Activated T-cell treated with anti-CD3 and anti-CD28 coated beads, Interleukin-2, amount 50 U/mL, for 24 hours (primary cell): ENCODE data around the gene ZFHX3.
"Not testable (repeated sequence)": the region's sequence is repeated elsewhere in the genome, so short reads cannot be mapped to it uniquely, and the experiment has no call there.

Experiments used
- DNase-seq: peaks from one replicate; pipeline ENCODE4 v3.0.0-alpha.2; 2020
- H3K27ac Mint-ChIP-seq: 2 replicates; pipeline ENCODE4 v1.8.0; 2020; ENCODE audit warnings: mild to moderate bottlenecking, mixed read lengths
- H3K27me3 Mint-ChIP-seq: 2 replicates; pipeline ENCODE4 v1.8.0; 2020; ENCODE audit warnings: mixed read lengths
- H3K36me3 Mint-ChIP-seq: 2 replicates; pipeline ENCODE4 v1.8.0; 2020; ENCODE audit warnings: low read depth, mixed read lengths
- H3K4me1 Mint-ChIP-seq: 2 replicates; pipeline ENCODE4 v1.8.0; 2020; ENCODE audit warnings: low read depth, mixed read lengths
- H3K4me3 Mint-ChIP-seq: 2 replicates; pipeline ENCODE4 v1.8.0; 2020; ENCODE audit warnings: mild to moderate bottlenecking, moderate library complexity, mixed read lengths
- H3K9me3 Mint-ChIP-seq: 2 replicates; pipeline ENCODE4 v1.8.0; 2020; ENCODE audit warnings: mixed read lengths

The ZFHX3 gene, protein sequence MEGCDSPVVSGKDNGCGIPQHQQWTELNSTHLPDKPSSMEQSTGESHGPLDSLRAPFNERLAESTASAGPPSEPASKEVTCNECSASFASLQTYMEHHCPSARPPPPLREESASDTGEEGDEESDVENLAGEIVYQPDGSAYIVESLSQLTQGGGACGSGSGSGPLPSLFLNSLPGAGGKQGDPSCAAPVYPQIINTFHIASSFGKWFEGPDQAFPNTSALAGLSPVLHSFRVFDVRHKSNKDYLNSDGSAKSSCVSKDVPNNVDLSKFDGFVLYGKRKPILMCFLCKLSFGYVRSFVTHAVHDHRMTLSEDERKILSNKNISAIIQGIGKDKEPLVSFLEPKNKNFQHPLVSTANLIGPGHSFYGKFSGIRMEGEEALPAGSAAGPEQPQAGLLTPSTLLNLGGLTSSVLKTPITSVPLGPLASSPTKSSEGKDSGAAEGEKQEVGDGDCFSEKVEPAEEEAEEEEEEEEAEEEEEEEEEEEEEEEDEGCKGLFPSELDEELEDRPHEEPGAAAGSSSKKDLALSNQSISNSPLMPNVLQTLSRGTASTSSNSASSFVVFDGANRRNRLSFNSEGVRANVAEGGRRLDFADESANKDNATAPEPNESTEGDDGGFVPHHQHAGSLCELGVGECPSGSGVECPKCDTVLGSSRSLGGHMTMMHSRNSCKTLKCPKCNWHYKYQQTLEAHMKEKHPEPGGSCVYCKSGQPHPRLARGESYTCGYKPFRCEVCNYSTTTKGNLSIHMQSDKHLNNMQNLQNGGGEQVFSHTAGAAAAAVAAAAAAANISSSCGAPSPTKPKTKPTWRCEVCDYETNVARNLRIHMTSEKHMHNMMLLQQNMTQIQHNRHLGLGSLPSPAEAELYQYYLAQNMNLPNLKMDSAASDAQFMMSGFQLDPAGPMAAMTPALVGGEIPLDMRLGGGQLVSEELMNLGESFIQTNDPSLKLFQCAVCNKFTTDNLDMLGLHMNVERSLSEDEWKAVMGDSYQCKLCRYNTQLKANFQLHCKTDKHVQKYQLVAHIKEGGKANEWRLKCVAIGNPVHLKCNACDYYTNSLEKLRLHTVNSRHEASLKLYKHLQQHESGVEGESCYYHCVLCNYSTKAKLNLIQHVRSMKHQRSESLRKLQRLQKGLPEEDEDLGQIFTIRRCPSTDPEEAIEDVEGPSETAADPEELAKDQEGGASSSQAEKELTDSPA (N-terminal part only)

DNA sequence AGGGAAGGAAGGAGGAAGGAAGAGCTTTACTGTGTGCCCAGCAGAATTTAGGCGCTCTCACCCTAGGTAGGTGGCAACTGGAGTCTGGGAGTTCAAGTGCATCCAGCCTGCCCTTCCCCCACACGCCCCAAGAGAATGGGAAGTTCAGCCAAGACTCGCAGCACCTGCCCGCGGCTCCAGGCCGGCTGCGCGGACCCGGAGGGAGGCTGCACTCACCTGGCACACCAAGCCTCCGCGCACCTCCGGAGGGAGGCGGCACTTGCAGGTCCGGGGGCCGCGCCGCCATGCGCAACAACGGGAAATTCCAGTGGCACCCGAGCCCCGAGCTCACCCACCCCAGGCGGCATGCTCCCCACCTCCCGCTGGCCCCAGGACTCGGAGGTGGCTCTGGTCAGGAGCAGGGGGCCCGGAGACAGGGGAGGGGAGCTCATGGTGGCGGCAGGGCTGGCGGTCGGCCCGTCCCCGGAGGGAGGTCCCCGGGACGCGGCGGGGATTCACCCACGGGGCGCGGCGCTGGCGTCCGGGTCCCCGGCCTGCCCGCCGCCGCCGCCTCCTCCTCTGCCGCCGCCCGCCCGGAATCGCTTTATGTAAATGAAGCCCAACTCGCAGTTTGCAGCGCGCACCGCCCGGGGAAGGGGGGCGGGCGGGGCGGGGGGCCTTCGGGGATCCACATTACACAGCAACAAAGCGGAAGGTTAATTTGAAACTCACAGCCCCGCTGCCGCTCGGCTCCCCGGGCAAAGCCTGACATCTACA lies at the start of gene ZFHX3:
TSS of gene ZFHX3 (minus strand) at position 593 of the 756 bp plus-strand sequence. CDS start 87,983 bp downstream, outside the sequence.
- no peak for DNase-seq
- no peak within 1 kb of the TSS for H3K27ac Mint-ChIP-seq
- no peaks in the 10 kb centered on the region for H3K36me3 Mint-ChIP-seq
- H3K4me1 Mint-ChIP-seq: peaks cover 4% of the 10 kb centered on the region
- peak within 1 kb of the TSS; percentile 22 for H3K4me3 Mint-ChIP-seq
- H3K27me3 Mint-ChIP-seq: peaks cover 48% of the 10 kb centered on the region
- no peaks in the 10 kb centered on the region for H3K9me3 Mint-ChIP-seq

DNA sequence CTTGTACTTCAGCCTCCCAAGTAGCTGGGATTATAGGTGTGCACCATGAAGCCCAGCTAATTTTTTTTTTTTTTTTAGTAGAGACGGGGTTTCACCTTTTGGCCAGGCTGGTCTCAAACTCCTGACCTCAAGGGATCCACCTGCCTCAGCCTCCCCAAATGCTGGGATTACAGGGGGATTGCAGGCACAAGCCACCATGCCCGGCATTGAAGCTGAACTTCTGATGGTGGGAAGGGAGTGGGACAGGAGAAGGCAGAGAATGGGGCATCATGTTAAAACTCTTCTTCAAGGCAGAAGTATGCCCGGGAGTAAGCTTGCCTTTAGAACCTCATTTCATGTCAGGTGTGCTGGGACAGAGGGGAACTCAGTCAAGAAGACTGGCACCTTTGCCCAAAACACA lies 48.6 kb upstream of the ZFHX3 start:
- Mint-ChIP-seq H3K4me3 (no peak overlapping the region), H3K9me3 (no peaks in the 10 kb centered on the region), H3K4me1 (no peaks in the 10 kb centered on the region), H3K36me3 (no peaks in the 10 kb centered on the region), H3K27ac (no peak overlapping the region), H3K27me3 (no peaks in the 10 kb centered on the region)
- DNase-seq: no peak

DNA sequence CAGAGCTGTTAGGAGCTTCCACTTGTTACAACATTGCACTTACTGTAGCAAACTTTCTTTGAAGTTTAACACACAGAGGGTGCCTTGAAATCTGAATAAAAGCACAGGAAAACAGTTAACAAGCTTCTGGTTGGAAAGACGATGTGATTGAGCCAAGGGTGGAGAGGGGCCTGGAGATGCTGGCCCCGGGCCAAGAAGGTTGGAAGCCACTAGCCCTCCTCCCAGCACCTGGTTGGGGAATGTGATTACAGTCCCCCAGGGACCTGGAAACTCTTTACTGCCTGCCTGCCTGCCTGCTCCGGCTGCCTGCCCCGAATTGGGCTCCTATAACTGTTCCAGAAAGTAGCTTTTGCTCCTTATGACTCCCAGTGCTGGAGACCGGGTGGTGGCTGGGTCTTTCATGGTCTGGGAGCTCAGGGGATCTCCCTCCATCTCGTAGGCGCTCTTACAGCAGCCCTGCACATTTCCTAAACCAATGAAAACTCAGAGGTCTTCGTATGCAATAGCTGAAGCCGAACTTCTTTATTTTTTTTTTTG lies 48.0 kb upstream of the ZFHX3 start:
- no peak overlapping the region for H3K27ac Mint-ChIP-seq
- H3K9me3 Mint-ChIP-seq: no peaks in the 10 kb centered on the region
- no peaks in the 10 kb centered on the region for H3K4me1 Mint-ChIP-seq
- H3K36me3 Mint-ChIP-seq: no peaks in the 10 kb centered on the region
- no peaks in the 10 kb centered on the region for H3K27me3 Mint-ChIP-seq
- no peak overlapping the region for H3K4me3 Mint-ChIP-seq
- no peak for DNase-seq

DNA sequence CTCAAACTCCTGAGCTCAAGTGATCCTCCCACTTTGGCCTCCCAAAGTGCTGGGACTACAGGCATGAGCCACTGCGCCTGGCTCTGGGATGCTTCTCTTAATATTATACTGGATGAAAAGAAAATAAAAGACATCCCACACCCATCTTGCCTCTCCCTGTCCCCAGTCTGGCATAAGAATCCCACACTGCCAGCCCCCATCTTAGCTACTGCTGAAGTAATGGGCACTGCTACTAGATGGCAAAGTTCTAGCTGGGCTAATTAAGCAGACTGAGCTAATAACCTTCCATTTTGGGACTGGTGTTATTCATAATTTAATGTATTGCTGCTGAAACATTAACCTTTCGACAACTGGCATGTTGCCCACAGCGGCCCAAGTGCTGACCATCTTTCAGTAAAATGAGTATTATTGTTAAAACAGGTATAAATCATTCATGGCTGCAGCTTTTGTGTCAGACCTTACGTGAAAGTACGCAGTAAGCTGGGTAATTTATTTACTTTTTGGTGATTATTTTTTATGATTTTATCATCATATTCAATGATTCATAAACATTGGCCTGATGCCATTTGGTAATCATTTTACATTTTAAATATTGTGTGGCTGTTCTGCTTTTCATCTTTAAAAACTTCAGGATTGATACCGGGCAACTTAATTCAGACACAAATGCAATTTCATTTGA lies 47.4 kb upstream of the ZFHX3 start:
- H3K27ac Mint-ChIP-seq: no peak overlapping the region
- no peaks in the 10 kb centered on the region for H3K36me3 Mint-ChIP-seq
- H3K4me3 Mint-ChIP-seq: no peak overlapping the region
- no peaks in the 10 kb centered on the region for H3K9me3 Mint-ChIP-seq
- H3K27me3 Mint-ChIP-seq: no peaks in the 10 kb centered on the region
- no peaks in the 10 kb centered on the region for H3K4me1 Mint-ChIP-seq
- DNase-seq: no peak

DNA sequence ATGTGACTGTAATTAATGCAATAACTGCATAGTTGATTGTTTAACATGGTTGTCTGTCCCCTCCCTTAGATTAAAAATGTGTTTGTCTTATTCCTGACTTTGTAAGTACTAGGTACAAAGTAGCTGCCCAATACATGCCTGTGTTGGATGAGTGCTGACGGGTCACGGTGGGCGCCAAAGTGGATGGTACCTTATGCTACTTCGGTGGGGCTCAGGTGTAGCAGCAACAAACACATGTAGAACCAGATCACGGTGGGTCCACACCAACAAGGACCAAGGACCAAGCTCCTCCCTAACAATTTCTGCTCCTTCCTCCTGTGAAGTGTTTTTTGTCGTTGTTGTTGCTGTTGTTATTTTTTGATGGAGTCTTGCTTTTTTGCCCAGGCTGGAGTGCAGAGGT lies 46.4 kb upstream of the ZFHX3 start:
- Mint-ChIP-seq H3K27ac (no peak overlapping the region), H3K27me3 (no peaks in the 10 kb centered on the region), H3K36me3 (no peaks in the 10 kb centered on the region), H3K4me1 (no peaks in the 10 kb centered on the region), H3K9me3 (no peaks in the 10 kb centered on the region), H3K4me3 (no peak overlapping the region)
- no peak for DNase-seq

DNA sequence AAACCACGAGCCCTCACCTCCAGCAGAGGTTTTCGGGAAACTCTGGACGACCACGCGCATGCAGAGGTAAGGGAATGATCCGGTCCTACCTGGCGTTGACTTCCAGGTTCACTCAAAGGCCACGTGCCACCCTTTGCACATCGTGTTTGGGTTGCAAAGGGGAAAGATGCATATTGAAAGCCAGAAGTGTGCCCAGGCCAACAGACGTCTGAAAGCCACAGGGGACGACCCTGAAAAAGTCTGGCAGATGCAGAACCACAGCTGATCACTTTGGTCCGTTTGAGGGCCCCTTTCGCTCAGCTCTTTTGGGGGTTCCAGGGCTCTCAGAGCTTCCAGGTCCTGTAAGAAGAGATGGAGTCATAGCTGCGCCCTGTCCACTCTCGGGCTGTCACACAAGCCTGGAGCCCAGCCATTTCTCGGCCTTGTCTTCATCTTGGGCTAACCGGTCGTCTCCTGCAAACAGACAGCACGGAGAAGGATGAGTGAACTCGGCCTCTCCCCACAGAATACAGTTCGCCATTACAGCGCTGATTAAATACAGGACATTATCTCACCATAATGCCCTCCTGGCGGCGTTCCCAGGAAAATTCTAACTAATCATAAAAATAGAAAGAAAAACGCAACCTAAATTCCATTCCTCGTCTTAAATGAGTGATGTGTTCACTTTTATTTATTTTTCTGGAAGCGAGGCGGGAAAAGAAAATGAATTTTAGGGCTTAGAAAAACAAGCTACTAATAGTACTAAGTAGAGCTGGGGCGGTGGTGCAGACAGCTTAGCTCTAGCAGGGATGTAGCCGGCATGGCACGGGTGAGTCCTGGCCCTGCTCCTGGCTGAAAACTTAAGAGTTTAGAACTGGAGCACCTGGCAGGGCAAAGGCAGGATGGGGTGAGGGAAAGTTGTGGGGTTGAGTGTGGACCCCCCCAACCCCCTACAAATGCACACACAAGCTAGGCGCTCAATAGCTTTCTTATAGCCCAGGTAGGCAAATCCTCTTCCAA lies 45.5 kb upstream of the ZFHX3 start:
- H3K4me3 Mint-ChIP-seq: no peak overlapping the region
- H3K4me1 Mint-ChIP-seq: no peaks in the 10 kb centered on the region
- no peaks in the 10 kb centered on the region for H3K27me3 Mint-ChIP-seq
- no peak for DNase-seq
- no peaks in the 10 kb centered on the region for H3K9me3 Mint-ChIP-seq
- H3K27ac Mint-ChIP-seq: no peak overlapping the region
- H3K36me3 Mint-ChIP-seq: no peaks in the 10 kb centered on the region

DNA sequence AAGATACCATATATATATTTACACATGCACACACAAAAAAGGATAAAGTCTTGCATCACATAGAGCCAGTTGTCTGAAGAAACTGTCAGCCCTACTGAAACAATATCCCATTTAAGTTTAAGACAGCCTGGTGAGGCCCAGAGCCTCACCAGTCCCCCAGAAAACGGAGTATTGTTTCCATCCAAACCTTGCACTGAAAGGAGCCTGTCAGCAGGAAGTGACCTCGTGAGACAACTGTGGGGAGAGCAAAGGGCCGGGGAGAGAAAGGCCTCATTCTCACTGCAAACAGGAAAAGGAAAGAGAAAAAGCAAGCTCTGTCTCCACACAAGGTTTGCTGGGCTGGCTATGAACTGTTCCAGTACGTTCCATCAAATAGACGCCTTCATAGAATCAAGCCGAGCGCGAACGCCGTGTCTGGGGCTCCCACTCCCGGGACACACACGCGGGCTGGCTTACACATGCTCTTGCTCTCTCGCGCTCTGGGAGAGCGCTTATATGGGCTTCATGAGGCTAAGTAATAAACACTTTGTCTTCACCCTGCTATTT lies 44.4 kb upstream of the ZFHX3 start:
- no peak overlapping the region for H3K27ac Mint-ChIP-seq
- H3K4me3 Mint-ChIP-seq: no peak overlapping the region
- no peaks in the 10 kb centered on the region for H3K36me3 Mint-ChIP-seq
- no peaks in the 10 kb centered on the region for H3K27me3 Mint-ChIP-seq
- no peak for DNase-seq
- H3K4me1 Mint-ChIP-seq: no peaks in the 10 kb centered on the region
- no peaks in the 10 kb centered on the region for H3K9me3 Mint-ChIP-seq

DNA sequence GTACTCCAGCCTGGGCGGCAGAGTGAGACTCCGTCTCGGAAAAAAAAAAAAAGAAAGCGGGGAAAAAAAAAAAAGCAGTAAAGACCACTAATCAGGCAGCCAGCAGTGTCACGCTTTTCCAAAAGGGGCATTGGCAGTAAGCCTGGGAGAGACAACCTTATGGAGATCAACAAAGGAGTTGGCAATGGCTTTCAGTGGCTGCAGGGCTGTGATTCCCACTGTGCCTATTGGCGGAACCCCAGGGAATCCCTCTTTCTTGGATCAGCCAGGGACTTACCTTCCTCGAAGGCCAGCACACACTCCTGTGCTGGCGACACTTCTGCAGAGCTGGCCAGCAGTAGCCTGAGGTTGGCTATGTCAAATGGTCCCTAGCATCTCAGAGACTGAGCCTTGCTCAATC lies 43.2 kb upstream of the ZFHX3 start:
- Mint-ChIP-seq H3K36me3 (no peaks in the 10 kb centered on the region), H3K9me3 (no peaks in the 10 kb centered on the region), H3K27me3 (peaks cover 2% of the 10 kb centered on the region), H3K27ac (no peak overlapping the region), H3K4me3 (no peak overlapping the region), H3K4me1 (no peaks in the 10 kb centered on the region)
- no peak for DNase-seq

DNA sequence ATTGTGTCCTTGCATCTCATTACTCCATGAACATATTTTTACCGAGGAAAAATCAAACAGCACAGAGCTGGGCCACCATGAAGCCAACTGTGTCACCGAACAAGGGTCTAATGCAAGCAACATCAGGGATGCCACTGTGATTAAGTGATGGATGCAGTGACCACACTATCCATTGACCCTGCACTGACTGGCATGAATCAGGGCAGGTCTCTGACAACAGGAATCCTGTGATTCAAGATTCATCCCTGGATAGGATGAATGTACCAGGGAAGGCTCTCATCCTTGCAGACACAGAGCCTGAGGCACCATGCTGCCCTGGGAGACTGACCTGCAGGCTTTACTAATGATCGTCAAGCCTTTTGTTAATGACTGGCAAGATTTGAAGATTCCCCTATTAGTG lies 41.5 kb upstream of the ZFHX3 start:
- H3K9me3 Mint-ChIP-seq: peaks cover 3% of the 10 kb centered on the region

DNA sequence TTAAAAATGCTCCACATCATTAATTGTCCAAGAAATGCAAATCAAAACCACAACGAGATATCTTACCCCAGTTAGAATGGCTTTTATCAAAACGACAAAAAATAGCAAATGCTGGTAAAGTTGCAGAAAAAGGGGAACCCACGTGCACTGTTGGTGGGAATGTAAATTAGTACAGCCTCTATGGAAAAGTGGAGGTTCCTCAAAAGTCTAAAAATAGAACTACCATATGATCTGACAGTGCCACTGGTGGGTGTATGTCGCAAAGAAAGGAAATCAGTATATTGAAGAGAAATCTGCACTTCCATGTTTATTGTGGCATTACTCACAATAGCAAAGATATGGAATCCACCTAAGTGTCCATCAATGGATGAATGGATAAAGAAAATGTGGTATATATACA lies 38.2 kb upstream of the ZFHX3 start:
- H3K36me3 Mint-ChIP-seq: no peaks in the 10 kb centered on the region
- no peak for DNase-seq
- no peak overlapping the region for H3K4me3 Mint-ChIP-seq
- H3K9me3 Mint-ChIP-seq: peaks cover 3% of the 10 kb centered on the region
- no peaks in the 10 kb centered on the region for H3K4me1 Mint-ChIP-seq
- no peak overlapping the region for H3K27ac Mint-ChIP-seq
- peaks cover 8% of the 10 kb centered on the region for H3K27me3 Mint-ChIP-seq

More for the DNA sequence above, 41.5 kb upstream of the ZFHX3 start:
- no peak overlapping the region for H3K4me3 Mint-ChIP-seq
- H3K4me1 Mint-ChIP-seq: no peaks in the 10 kb centered on the region
- H3K27ac Mint-ChIP-seq: no peak overlapping the region
- no peaks in the 10 kb centered on the region for H3K36me3 Mint-ChIP-seq
- no peak for DNase-seq
- H3K27me3 Mint-ChIP-seq: peaks cover 8% of the 10 kb centered on the region

DNA sequence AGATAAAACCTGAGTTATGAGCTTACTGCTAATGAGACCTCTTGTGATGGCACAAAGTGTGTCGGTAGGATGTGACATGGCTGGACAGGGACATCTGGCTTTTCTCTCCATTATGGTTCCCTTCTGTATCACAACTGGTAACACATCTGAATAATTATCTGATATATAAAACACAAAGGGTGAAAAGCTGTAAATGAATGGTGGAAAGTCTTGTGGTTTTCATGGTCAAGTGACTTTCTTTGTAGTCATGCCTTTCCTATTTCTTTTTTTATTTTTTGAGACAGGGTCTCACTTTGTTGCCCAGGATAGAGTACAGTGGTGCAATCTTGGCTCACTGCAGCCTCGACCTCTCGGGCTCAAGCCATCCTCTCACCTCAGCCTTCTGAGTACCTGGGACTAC lies 35.3 kb upstream of the ZFHX3 start:
- Mint-ChIP-seq H3K27ac (no peak overlapping the region), H3K27me3 (peaks cover 12% of the 10 kb centered on the region), H3K4me1 (no peaks in the 10 kb centered on the region), H3K36me3 (no peaks in the 10 kb centered on the region), H3K4me3 (no peak overlapping the region), H3K9me3 (peaks cover 3% of the 10 kb centered on the region)
- no peak for DNase-seq

DNA sequence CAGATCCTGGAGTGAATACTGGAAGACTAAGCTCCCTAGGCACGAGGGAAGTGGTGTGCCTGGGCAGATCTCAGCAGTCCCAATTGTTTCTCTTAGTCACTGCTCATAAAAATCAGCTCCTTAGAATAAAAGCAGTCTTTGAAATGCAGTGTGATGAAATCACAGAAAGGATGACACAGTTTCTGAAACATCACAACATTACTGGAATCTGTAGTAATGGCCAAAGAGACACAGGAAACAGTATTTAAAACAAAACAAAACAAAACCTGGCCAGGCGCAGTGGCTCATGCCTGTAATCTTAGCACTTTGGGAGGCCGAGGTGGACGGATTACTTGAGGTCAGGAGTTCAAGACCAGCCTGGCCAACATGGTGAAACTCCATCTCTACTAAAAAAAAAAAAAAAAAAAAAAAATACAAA lies 34.7 kb upstream of the ZFHX3 start:
- H3K36me3 Mint-ChIP-seq, DNase-seq, H3K9me3 Mint-ChIP-seq, H3K27ac Mint-ChIP-seq, H3K4me1 Mint-ChIP-seq, H3K4me3 Mint-ChIP-seq: not testable (repeated sequence)
- H3K27me3 Mint-ChIP-seq: peaks cover 12% of the 10 kb centered on the region
